ENCODE measurements around the gene BARX2.

BARX2 gene

GRCh38 chr11:129402206-129403171, 26.8 kb downstream of the BARX2 start:
- no peak for DNase-seq (ENCODE audit: low spot score)

GRCh38 chr11:129404731-129405130, 29.1 kb downstream of the BARX2 start:
- no peak for DNase-seq (ENCODE audit: low spot score)

- DNase-seq (ENCODE audit: low spot score) = no peak
Observed at GRCh38 chr11:129408865-129409444, 33.3 kb downstream of the BARX2 start.

- no peak for DNase-seq (ENCODE audit: low spot score)
Observed at GRCh38 chr11:129410395-129410960, 34.8 kb downstream of the BARX2 start.

GRCh38 chr11:129412494-129412893, 36.8 kb downstream of the BARX2 start:
- DNase-seq (ENCODE audit: low spot score) = no peak

GRCh38 chr11:129414144-129414872, 38.7 kb downstream of the BARX2 start:
- DNase-seq (ENCODE audit: low spot score) = no peak

- DNase-seq (ENCODE audit: low spot score) = no peak
Observed at GRCh38 chr11:129416080-129416820, 40.6 kb downstream of the BARX2 start.

GRCh38 chr11:129417458-129417857, 41.8 kb downstream of the BARX2 start:
- DNase-seq (ENCODE audit: low spot score) = no peak

GRCh38 chr11:129418039-129418438, 42.4 kb downstream of the BARX2 start:
- no peak for DNase-seq (ENCODE audit: low spot score)

- no peak for DNase-seq (ENCODE audit: low spot score)
Observed at GRCh38 chr11:129419386-129419785, 43.7 kb downstream of the BARX2 start.

GRCh38 chr11:129423426-129423825, 47.8 kb downstream of the BARX2 start:
- no peak for DNase-seq (ENCODE audit: low spot score)

- DNase-seq (ENCODE audit: low spot score) = no peak
Observed at GRCh38 chr11:129425214-129425613, 49.6 kb downstream of the BARX2 start.

- no peak for DNase-seq (ENCODE audit: low spot score)
Observed at GRCh38 chr11:129426038-129426437, 50.4 kb downstream of the BARX2 start.

GRCh38 chr11:129426776-129427175, 51.1 kb downstream of the BARX2 start:
- no peak for DNase-seq (ENCODE audit: low spot score)

GRCh38 chr11:129427376-129427775, 51.7 kb downstream of the BARX2 start:
- no peak for DNase-seq (ENCODE audit: low spot score)

GRCh38 chr11:129427816-129428406, 52.3 kb downstream of the BARX2 start:
- no peak for DNase-seq (ENCODE audit: low spot score)

GRCh38 chr11:129428557-129428956, 52.9 kb downstream of the BARX2 start:
- DNase-seq (ENCODE audit: low spot score) = no peak

GRCh38 chr11:129434641-129435498, 59.2 kb downstream of the BARX2 start:
- no peak for DNase-seq (ENCODE audit: low spot score)

GRCh38 chr11:129435499-129436245, 60.0 kb downstream of the BARX2 start:
- no peak for DNase-seq (ENCODE audit: low spot score)

GRCh38 chr11:129436573-129436972, 60.9 kb downstream of the BARX2 start:
- no peak for DNase-seq (ENCODE audit: low spot score)
